B cell (primary cell): ENCODE measurements around the gene TRIM49C.
"Not testable (repeated sequence)": the region's sequence is repeated elsewhere in the genome, so short reads cannot be mapped to it uniquely, and the experiment has no call there.

ENCODE experiments used
- EZH2 ChIP-seq: IDR thresholded peaks from 2 replicates; pipeline ENCODE4 v1.6.1; 2012; ENCODE audit warnings: borderline replicate concordance, low read depth, mild to moderate bottlenecking, moderate library complexity, low read length; ENCODE audit not compliant: insufficient read depth, poor library complexity, severe bottlenecking
- TF ChIP-seq, protein P1 (sequence below): fragments of 200-600 bp; IDR thresholded peaks from one replicate; pipeline ENCODE4 v1.8.0; 2022; ENCODE audit warnings: antibody characterized with exemption, mild to moderate bottlenecking

DNA sequence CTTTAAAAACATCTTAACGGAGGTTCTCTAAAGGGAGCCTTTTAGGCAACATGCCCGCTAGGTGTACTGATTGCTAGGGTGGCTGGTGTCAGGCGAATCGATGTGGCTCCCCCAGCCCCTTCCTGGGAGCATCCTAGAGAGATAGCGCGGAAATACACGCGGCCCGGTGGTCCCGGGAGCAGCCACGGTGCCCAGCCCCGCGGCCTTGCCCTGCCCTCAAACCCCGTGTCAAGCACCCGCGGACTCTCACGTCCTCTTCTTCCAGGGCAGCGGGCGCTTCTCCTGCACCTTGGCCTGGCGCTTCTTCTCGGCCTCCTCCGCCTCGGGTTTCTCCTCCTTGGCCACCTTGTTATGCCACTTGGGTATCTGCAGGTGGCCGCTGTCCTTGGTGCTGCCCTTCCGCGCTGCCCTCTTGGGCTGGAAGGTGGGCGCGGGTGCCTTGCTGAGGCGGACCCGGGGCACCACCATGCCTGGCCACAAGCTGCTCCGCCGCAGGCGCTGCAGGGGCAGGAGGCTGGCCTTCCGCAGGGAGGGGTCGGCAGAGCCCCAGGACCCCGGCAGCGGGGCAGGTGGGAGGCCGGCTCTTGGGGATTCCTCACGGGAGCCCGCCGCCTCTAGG, 20.8 kb downstream of the TRIM49C start:
- TF ChIP-seq, protein P1, sequence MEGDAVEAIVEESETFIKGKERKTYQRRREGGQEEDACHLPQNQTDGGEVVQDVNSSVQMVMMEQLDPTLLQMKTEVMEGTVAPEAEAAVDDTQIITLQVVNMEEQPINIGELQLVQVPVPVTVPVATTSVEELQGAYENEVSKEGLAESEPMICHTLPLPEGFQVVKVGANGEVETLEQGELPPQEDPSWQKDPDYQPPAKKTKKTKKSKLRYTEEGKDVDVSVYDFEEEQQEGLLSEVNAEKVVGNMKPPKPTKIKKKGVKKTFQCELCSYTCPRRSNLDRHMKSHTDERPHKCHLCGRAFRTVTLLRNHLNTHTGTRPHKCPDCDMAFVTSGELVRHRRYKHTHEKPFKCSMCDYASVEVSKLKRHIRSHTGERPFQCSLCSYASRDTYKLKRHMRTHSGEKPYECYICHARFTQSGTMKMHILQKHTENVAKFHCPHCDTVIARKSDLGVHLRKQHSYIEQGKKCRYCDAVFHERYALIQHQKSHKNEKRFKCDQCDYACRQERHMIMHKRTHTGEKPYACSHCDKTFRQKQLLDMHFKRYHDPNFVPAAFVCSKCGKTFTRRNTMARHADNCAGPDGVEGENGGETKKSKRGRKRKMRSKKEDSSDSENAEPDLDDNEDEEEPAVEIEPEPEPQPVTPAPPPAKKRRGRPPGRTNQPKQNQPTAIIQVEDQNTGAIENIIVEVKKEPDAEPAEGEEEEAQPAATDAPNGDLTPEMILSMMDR, result not testable (repeated sequence)
- TF ChIP-seq EZH2, result not testable (repeated sequence)
